Pancreas (tissue), 10 donors: ENCODE results near the gene MRNIP. TPM values are rescaled to one million over a fixed set of nuclear protein-coding genes. Genes with fewer than 3 reads are reported as not detected.

Source experiments
- ATAC-seq, 4 donors: fragments of 200-7000 bp; cut with Tn5 transposase; one replicate each; pipeline versions ENCODE4 v1.8.0 to v1.9.1; 2020; ENCODE audit warnings: mild to moderate bottlenecking in 4 of 4, moderate library complexity in 4 of 4
- DNase-seq, 6 donors: peaks; one replicate each; pipeline ENCODE4 v3.0.0-alpha.2; 2020
- FAIRE-seq: peaks from 2 replicates; lab custom pipeline; 2012; peaks lifted over from hg19 to GRCh38; lab: Jason Lieb, UNC
- H3K27ac ChIP-seq, 4 donors: fragments of 200-600 bp; sonication (generic); 1 replicate in 3 of 4; 2 replicates in 1 of 4; pipeline versions ENCODE4 v1.5.0 to v1.8.0; 2020
- H3K27me3 ChIP-seq, 4 donors: fragments of 200-600 bp; one replicate each; pipeline ENCODE4 v1.8.0; 2021
- H3K36me3 ChIP-seq, 3 donors: fragments of 200-600 bp; sonication (generic) in 1 of 3; one replicate each; pipeline versions ENCODE4 v1.5.0 to v1.8.0; 2020 to 2021
- H3K4me1 ChIP-seq, 3 donors: fragments of 200-600 bp; one replicate each; pipeline ENCODE4 v1.8.0; 2021
- H3K4me3 ChIP-seq, 4 donors: fragments of 200-600 bp; sonication (generic) in 2 of 4; one replicate each; pipeline versions ENCODE4 v1.5.0 to v1.8.0; 2020 to 2021
- H3K9me3 ChIP-seq, 4 donors: fragments of 200-600 bp; one replicate each; pipeline ENCODE4 v1.8.0; 2021
- WGBS, 2 donors: extraction: QIAGEN DNeasy Blood & Tissue Kit; methylation state at CpG; one replicate each; pipeline ENCODE4 v1.1.7; 2013; 5-methylcytosine and 5-hydroxymethylcytosine counted together
- intact Hi-C, 3 donors: fragments of 100-400 bp; cut with DNase I; formaldehyde crosslinking; loops; one replicate each; pipeline versions ENCODE4 v1.11.1 to v1.14.2; 2022
- polyA plus RNA-seq, 2 donors: library from polyadenylated mRNA; stranded (reverse); fragments of 200-250 nt; gene quantifications; one replicate each; pipeline ENCODE4 v1.2.3, GENCODE V29; 2013
- total RNA-seq, 6 donors: library from RNA; stranded (reverse); fragmentation: NEBNext Ultra II Directional in 4 of 6; extraction: Animal tissue kit (Norgen Biotek cat#: 25700) in 4 of 6; gene quantifications; one replicate each; pipeline versions ENCODE4 v1.2.1 to v1.2.4, GENCODE V29; 2021 to 2023
- TF ChIP-seq, protein P1 (sequence below), 4 donors: fragments of 200-600 bp; sonication (generic) in 3 of 4; IDR thresholded peaks; one replicate each; pipeline versions ENCODE4 v1.5.0 to v1.8.0; 2021; ENCODE audit warnings: antibody characterized with exemption in 4 of 4
- donor health status: healthy with polysubstance abuse.
- donor health status: DM: no; HTN: no; CAD: no; lungs with moderate emphysema.
- donor health status: DM: no; HTN: no; CAD: no.
- donor health status: control.
- donor health status: control.
- donor health status: Bipolar disorder and iron deficiency.
- donor health status: DM: yes; HTN: yes; CAD: no.
- donor health status: DM: no; HTN: no; CAD: no.
- donor health status: DM: no; HTN: no; CAD: no.
- donor health status: DM: yes; HTN: yes; CAD: no.

MRNIP gene
- total and polyA plus RNA-seq, 8 donors, result 8.6 to 53.1 (median 16.9) TPM

- Histone ChIP-seq H3K36me3 (peaks cover 2 to 22% (median 13%) of the 10 kb centered on the region in 3 donors), H3K27ac (no peak overlapping the region), H3K27me3 (no peaks in the 10 kb centered on the region), H3K9me3 (no peaks in the 10 kb centered on the region), H3K4me1 (no peaks in the 10 kb centered on the region), H3K4me3 (no peak overlapping the region)
- DNase-seq (peak in 1 of 6 donors; percentile 38), FAIRE-seq (no peak), ATAC-seq (peak in 2 of 4 donors; percentile 12 to 22)
- WGBS, 2 donors, result 93% methylated on average over 31 of the region's 31 CpGs
- intact Hi-C loops, result no loop called here
- TF ChIP-seq, protein P1, sequence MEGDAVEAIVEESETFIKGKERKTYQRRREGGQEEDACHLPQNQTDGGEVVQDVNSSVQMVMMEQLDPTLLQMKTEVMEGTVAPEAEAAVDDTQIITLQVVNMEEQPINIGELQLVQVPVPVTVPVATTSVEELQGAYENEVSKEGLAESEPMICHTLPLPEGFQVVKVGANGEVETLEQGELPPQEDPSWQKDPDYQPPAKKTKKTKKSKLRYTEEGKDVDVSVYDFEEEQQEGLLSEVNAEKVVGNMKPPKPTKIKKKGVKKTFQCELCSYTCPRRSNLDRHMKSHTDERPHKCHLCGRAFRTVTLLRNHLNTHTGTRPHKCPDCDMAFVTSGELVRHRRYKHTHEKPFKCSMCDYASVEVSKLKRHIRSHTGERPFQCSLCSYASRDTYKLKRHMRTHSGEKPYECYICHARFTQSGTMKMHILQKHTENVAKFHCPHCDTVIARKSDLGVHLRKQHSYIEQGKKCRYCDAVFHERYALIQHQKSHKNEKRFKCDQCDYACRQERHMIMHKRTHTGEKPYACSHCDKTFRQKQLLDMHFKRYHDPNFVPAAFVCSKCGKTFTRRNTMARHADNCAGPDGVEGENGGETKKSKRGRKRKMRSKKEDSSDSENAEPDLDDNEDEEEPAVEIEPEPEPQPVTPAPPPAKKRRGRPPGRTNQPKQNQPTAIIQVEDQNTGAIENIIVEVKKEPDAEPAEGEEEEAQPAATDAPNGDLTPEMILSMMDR (IDR thresholded peaks at IDR 0.05), result no peak
Measured at GRCh38 chr5:179879003-179879689, 20.5 kb upstream of the MRNIP start.

DNA sequence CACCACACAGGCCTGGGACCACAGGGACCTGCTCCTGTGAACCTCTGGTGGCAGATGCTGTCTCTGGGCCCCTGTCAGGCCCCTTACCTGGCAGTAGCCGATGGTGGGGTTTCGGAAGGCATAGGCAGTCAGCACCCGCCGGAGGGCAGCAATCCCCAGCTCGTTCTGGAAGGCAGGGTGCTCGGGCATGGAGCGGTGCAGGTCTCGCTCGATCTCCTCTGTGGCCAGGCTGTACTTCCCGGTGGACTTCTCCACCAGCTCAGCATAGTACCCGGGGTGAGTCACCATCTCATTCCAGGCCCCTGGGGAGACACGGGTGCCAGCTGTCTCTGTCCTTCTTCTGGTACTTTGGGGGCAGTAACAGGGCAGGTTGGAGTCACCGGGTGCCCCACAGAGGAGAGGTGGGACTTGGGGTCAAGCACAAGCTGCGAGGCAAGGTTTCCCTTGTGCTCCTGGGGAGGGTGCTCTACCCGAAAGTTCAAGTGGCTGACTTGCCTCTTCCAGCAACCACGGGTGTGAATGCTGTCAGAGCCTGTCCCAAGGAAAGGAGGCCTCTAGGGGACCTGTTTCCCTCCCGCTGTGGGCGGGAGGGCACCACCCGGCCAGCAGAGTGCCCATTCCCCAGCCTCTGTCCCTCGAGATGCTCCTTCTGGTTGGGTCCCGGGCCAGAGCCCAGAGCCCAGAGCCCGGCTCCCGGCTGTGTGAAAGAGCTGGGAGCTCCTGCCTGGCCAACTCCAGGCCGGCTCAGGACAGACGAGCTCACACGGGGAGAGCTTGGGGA is 19.8 kb upstream of the MRNIP start:
- no peaks in the 10 kb centered on the region for H3K27me3 ChIP-seq
- DNase-seq, result peak in 1 of 6 donors; percentile 48
- no peaks in the 10 kb centered on the region for H3K9me3 ChIP-seq
- no peak for FAIRE-seq
- intact Hi-C loops, result no loop called here
- no peak overlapping the region for H3K27ac ChIP-seq
- WGBS, 2 donors, result 91 to 93% methylated on average over 26 of the region's 26 CpGs
- TF ChIP-seq, protein P1 (IDR thresholded peaks at IDR 0.05), result no peak
- no peak for ATAC-seq
- H3K36me3 ChIP-seq, result peaks cover 5 to 21% (median 9%) of the 10 kb centered on the region in 3 donors
- no peaks in the 10 kb centered on the region for H3K4me1 ChIP-seq
- H3K4me3 ChIP-seq, result no peak overlapping the region

DNA sequence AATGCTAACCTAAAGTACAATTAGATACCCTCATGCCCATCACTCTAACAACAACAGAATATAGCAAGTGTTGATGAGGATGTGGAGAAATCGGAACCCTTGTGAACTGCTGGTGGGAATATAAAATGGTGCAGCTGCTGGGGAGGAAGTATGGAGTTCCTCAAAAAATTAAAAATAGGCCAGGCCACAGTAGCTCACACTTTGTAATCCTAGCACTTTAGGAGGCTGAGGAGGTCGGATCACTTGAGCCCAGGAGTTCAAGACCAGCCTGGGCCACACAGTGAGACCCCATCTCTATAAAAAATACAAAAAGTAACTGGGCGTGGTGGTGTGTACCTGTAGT is 18.0 kb upstream of the MRNIP start:
- DNase-seq (no peak), ATAC-seq (peak in 1 of 4 donors; percentile 33), FAIRE-seq (no peak)
- no peaks in the 10 kb centered on the region for H3K27me3 ChIP-seq
- H3K9me3 ChIP-seq, result no peaks in the 10 kb centered on the region
- TF ChIP-seq, protein P1 (IDR thresholded peaks at IDR 0.05), result no peak
- intact Hi-C loops, result no loop called here
- H3K27ac ChIP-seq, result no peak overlapping the region
- WGBS, 2 donors, result 90 to 91% methylated on average over 3 of the region's 3 CpGs
- H3K36me3 ChIP-seq, result peaks cover 5 to 31% (median 17%) of the 10 kb centered on the region in 3 donors
- no peak overlapping the region for H3K4me3 ChIP-seq
- H3K4me1 ChIP-seq, result no peaks in the 10 kb centered on the region

DNA sequence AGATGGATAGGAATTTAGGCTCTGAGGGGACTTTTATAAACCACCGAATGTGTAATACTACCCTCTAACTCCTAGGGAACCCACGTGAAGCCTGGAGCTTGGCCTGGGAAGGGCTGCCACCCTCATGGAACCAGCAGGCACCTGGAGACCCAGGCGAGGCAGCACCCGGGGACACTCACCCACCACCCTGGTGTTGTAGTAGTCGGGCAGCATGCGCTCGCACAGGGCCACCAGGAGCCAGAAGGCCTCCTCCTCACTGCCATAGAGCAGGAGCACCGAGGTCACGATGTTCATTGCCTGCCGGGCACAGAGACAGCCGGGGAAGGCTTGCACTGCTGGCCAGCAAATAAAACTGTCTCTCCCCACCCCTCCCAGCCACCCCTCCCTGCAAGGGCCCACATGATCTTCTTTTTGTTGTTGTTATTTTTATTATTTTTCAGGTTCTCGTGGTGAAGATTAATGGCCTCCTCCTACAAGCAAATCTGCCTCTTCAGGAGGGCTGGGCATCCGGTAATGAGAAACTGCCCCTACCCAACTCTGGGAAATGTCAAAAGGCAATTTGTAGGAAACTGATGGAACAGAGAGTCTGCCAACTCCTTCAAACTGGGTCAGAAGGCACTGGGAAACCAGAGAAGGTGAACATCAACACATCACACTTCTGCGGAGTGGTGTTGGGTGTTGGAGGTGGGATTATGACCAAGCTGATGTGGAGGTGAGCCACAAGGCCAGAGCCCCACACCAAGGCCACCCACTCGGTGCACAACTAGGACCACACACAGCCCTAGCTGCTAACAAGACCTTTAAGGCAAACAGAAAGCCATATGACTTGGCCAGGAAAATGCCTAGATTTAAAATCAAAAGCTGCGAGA is 17.4 kb upstream of the MRNIP start:
- WGBS, 2 donors, result 89 to 94% methylated on average over 16 of the region's 16 CpGs
- no peak for FAIRE-seq
- ATAC-seq, result no peak
- H3K27ac ChIP-seq, result no peak overlapping the region
- H3K9me3 ChIP-seq, result no peaks in the 10 kb centered on the region
- TF ChIP-seq, protein P1 (IDR thresholded peaks at IDR 0.05), result no peak
- no peaks in the 10 kb centered on the region for H3K27me3 ChIP-seq
- peaks cover 5 to 31% (median 17%) of the 10 kb centered on the region in 3 donors for H3K36me3 ChIP-seq
- intact Hi-C loops, result no loop called here
- no peaks in the 10 kb centered on the region for H3K4me1 ChIP-seq
- H3K4me3 ChIP-seq, result no peak overlapping the region
- no peak for DNase-seq
